Osteocyte (in vitro differentiated cells): ENCODE results near the gene RDH12. TPM values are rescaled to one million over a fixed set of nuclear protein-coding genes. Genes with fewer than 3 reads are reported as not detected.

Experiments
- DNase-seq: peaks from one replicate; pipeline ENCODE4 v3.0.0; 2021; ENCODE audit warnings: mixed read lengths; ENCODE audit not compliant: unreplicated experiment; ENCODE audit errors: extremely low spot score
- H3K27ac Mint-ChIP-seq: one replicate; pipeline ENCODE4 v1.8.0; 2021; ENCODE audit warnings: mild to moderate bottlenecking, mixed read lengths; ENCODE audit not compliant: unreplicated experiment
- H3K27me3 Mint-ChIP-seq: one replicate; pipeline ENCODE4 v1.8.0; 2021; ENCODE audit warnings: mixed read lengths; ENCODE audit not compliant: unreplicated experiment
- H3K36me3 Mint-ChIP-seq: one replicate; pipeline ENCODE4 v1.8.0; 2021; ENCODE audit warnings: mixed read lengths; ENCODE audit not compliant: unreplicated experiment
- H3K4me1 Mint-ChIP-seq: one replicate; pipeline ENCODE4 v1.8.0; 2021; ENCODE audit warnings: mixed read lengths; ENCODE audit not compliant: unreplicated experiment
- H3K4me3 Mint-ChIP-seq: one replicate; pipeline ENCODE4 v1.8.0; 2021; ENCODE audit warnings: mild to moderate bottlenecking, moderate library complexity, mixed read lengths; ENCODE audit not compliant: unreplicated experiment
- H3K9me3 Mint-ChIP-seq: one replicate; pipeline ENCODE4 v1.8.0; 2021; ENCODE audit warnings: mixed read lengths; ENCODE audit not compliant: unreplicated experiment
- total RNA-seq: library from RNA; stranded (reverse); gene quantifications from 2 replicates; pipeline ENCODE4 v1.2.1, GENCODE V29; 2021
- TF ChIP-seq, protein P1 (sequence below): fragments of 200-600 bp; sonication (generic); IDR thresholded peaks from 2 replicates; pipeline ENCODE4 v1.5.0; 2021; ENCODE audit warnings: antibody characterized with exemption, mild to moderate bottlenecking, moderate library complexity

Gene RDH12
- total RNA-seq, 1 donor from 2014 or later: not detected

DNA sequence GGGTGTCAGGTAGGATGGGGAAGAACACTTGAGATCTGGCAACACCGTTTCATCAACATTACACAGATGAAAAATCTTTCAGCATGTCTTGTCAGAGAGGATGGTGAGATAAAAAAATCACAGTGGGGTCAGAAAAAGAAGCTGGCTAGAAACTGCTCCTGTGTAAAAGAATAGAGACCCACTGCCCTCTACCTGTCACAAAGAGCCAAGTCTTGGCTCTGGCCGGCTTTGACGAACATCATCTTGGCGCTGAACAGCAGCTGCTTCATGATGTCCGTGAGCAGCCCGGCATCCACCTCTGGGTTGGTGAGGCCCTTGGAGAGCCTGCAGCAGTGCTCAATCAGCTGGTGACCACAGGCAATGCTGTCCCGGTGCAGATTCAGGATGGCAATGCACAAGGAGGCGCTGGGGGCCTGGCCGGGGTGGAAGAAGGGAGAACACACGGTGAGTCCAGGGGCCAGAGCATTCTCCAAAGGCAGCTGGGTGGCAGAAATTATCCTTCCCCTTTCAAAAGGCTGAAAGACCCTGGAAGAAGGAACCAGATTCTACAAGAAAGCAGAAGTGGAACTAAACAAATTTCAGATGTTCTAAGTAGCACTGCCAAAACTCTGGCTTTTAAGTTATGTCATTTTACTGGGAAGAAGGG, 64.5 kb downstream of the RDH12 start:
- peaks cover 57% of the 10 kb centered on the region for H3K36me3 Mint-ChIP-seq
- no peaks in the 10 kb centered on the region for H3K27me3 Mint-ChIP-seq
- H3K4me3 Mint-ChIP-seq: no peak overlapping the region
- TF ChIP-seq, protein P1, sequence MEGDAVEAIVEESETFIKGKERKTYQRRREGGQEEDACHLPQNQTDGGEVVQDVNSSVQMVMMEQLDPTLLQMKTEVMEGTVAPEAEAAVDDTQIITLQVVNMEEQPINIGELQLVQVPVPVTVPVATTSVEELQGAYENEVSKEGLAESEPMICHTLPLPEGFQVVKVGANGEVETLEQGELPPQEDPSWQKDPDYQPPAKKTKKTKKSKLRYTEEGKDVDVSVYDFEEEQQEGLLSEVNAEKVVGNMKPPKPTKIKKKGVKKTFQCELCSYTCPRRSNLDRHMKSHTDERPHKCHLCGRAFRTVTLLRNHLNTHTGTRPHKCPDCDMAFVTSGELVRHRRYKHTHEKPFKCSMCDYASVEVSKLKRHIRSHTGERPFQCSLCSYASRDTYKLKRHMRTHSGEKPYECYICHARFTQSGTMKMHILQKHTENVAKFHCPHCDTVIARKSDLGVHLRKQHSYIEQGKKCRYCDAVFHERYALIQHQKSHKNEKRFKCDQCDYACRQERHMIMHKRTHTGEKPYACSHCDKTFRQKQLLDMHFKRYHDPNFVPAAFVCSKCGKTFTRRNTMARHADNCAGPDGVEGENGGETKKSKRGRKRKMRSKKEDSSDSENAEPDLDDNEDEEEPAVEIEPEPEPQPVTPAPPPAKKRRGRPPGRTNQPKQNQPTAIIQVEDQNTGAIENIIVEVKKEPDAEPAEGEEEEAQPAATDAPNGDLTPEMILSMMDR: no peak
- H3K27ac Mint-ChIP-seq: no peak overlapping the region
- H3K9me3 Mint-ChIP-seq: no peaks in the 10 kb centered on the region
- DNase-seq: no peak
- H3K4me1 Mint-ChIP-seq: no peaks in the 10 kb centered on the region

DNA sequence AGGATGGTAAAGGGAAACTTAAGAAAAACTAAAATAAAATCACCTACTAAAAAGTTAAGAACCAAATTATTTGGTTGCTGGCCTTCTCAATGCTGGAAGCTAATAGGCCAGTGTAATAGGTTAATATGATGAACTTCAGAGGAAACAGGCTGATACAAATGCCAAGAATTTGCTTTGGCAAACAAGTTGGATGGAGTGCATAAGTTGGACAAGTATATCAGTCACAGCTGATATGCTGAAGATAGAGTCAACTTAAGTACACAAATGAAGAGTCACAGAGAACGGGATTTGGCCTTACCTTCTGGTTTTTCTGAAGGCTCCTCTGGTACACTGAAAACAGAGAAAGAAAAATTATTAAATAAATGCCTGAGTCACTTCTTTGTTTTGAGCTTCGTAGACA, 66.5 kb downstream of the RDH12 start:
- H3K4me1 Mint-ChIP-seq: no peaks in the 10 kb centered on the region
- no peaks in the 10 kb centered on the region for H3K27me3 Mint-ChIP-seq
- H3K36me3 Mint-ChIP-seq: peaks cover 71% of the 10 kb centered on the region
- H3K4me3 Mint-ChIP-seq: no peak overlapping the region
- TF ChIP-seq, protein P1: no peak
- H3K27ac Mint-ChIP-seq: no peak overlapping the region
- no peaks in the 10 kb centered on the region for H3K9me3 Mint-ChIP-seq
- no peak for DNase-seq

DNA sequence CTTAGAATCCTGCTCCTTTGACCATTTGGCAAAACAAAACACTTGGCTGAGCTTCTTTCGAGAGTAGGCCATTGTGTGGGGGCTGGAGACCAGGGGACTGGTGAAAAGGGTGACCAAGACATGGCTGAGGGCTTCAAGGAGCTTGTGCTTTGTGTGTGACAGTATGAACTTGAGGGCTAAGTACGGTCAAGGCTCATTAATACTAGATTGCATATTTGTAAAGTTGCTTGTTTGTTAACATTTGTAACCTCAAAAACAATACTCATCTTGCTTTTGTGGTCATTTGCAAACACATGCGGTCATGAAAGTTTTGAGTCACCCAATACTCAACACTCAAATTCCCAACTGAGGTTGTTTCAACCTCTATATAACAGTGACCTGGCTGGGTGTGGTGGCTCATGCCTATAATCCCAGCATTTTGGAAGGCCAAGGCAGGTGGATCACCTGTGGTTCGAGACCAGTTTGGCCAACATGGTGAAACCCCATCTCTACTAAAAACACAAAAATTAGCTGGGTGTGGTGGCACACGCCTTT, 72.2 kb downstream of the RDH12 start:
- no peak overlapping the region for H3K4me3 Mint-ChIP-seq
- no peak for DNase-seq
- no peaks in the 10 kb centered on the region for H3K4me1 Mint-ChIP-seq
- no peaks in the 10 kb centered on the region for H3K27me3 Mint-ChIP-seq
- H3K36me3 Mint-ChIP-seq: peaks cover 71% of the 10 kb centered on the region
- no peaks in the 10 kb centered on the region for H3K9me3 Mint-ChIP-seq
- TF ChIP-seq, protein P1: no peak
- H3K27ac Mint-ChIP-seq: no peak overlapping the region

GRCh38 chr14:67776653-67777322, 75.1 kb downstream of the RDH12 start:
- DNase-seq: no peak
- Mint-ChIP-seq H3K27me3 (no peaks in the 10 kb centered on the region), H3K27ac (no peak overlapping the region), H3K9me3 (no peaks in the 10 kb centered on the region), H3K4me3 (no peak overlapping the region), H3K4me1 (no peaks in the 10 kb centered on the region), H3K36me3 (peaks cover 66% of the 10 kb centered on the region)
- TF ChIP-seq, protein P1: no peak

- H3K27ac Mint-ChIP-seq: no peak overlapping the region
- no peaks in the 10 kb centered on the region for H3K4me1 Mint-ChIP-seq
- no peak overlapping the region for H3K4me3 Mint-ChIP-seq
- H3K9me3 Mint-ChIP-seq: no peaks in the 10 kb centered on the region
- TF ChIP-seq, protein P1: no peak
- H3K36me3 Mint-ChIP-seq: peaks cover 68% of the 10 kb centered on the region
- no peaks in the 10 kb centered on the region for H3K27me3 Mint-ChIP-seq
- DNase-seq: no peak
Measured at GRCh38 chr14:67778792-67779191, 77.1 kb downstream of the RDH12 start.
